ENCODE results near the gene KLHL13.
"Not testable (repeated sequence)": the region's sequence is repeated elsewhere in the genome, so short reads cannot be mapped to it uniquely, and the experiment has no call there.

KLHL13 gene

GRCh38 chrX:118066867-118067515 is 49.6 kb downstream of the KLHL13 start:
- DNase-seq (ENCODE audit: low read depth): no peak

- DNase-seq (ENCODE audit: low read depth): no peak
Measured at GRCh38 chrX:118062817-118063615, 53.6 kb downstream of the KLHL13 start.

GRCh38 chrX:118062048-118062789 is 54.4 kb downstream of the KLHL13 start:
- no peak for DNase-seq (ENCODE audit: low read depth)

GRCh38 chrX:118058924-118059323 is 57.7 kb downstream of the KLHL13 start:
- no peak for DNase-seq (ENCODE audit: low read depth)

- DNase-seq (ENCODE audit: low read depth): no peak
Measured at GRCh38 chrX:118056870-118057269, 59.7 kb downstream of the KLHL13 start.

GRCh38 chrX:118049713-118050112 is 66.9 kb downstream of the KLHL13 start:
- DNase-seq (ENCODE audit: low read depth): no peak

- no peak for DNase-seq (ENCODE audit: low read depth)
Measured at GRCh38 chrX:118047446-118048186, 69.0 kb downstream of the KLHL13 start.

GRCh38 chrX:118039591-118039990 is 77.0 kb downstream of the KLHL13 start:
- DNase-seq (ENCODE audit: low read depth): no peak

GRCh38 chrX:118038614-118039365 is 77.8 kb downstream of the KLHL13 start:
- DNase-seq (ENCODE audit: low read depth): no peak

GRCh38 chrX:118026631-118027030 is 90.0 kb downstream of the KLHL13 start:
- DNase-seq (ENCODE audit: low read depth): no peak

GRCh38 chrX:118025226-118025625 is 91.4 kb downstream of the KLHL13 start:
- no peak for DNase-seq (ENCODE audit: low read depth)

- DNase-seq (ENCODE audit: low read depth): no peak
Measured at GRCh38 chrX:118024482-118024881, 92.1 kb downstream of the KLHL13 start.

- no peak for DNase-seq (ENCODE audit: low read depth)
Measured at GRCh38 chrX:118022753-118023152, 93.9 kb downstream of the KLHL13 start.

- no peak for DNase-seq (ENCODE audit: low read depth)
Measured at GRCh38 chrX:118016422-118016821, 100.2 kb downstream of the KLHL13 start.

GRCh38 chrX:118002417-118002816 is 114.2 kb downstream of the KLHL13 start:
- not testable (repeated sequence) for DNase-seq (ENCODE audit: low read depth)

- DNase-seq (ENCODE audit: low read depth): no peak
Measured at GRCh38 chrX:118000518-118000917, 116.1 kb downstream of the KLHL13 start.

- DNase-seq (ENCODE audit: low read depth): no peak
Measured at GRCh38 chrX:117998171-117998570, 118.4 kb downstream of the KLHL13 start.

GRCh38 chrX:117996918-117997480 is 119.6 kb downstream of the KLHL13 start:
- DNase-seq (ENCODE audit: low read depth): no peak

GRCh38 chrX:117996408-117996807 is 120.2 kb downstream of the KLHL13 start:
- DNase-seq (ENCODE audit: low read depth): no peak

GRCh38 chrX:117995378-117995777 is 121.2 kb downstream of the KLHL13 start:
- no peak for DNase-seq (ENCODE audit: low read depth)

GRCh38 chrX:117992192-117992723 is 124.4 kb downstream of the KLHL13 start:
- DNase-seq (ENCODE audit: low read depth): no peak
